Esophagus muscularis mucosa (tissue), 3 donors: ENCODE measurements around the gene ESF1.

Source experiments
- POLR2AphosphoS5 ChIP-seq, 2 donors: sonication (generic); formaldehyde crosslinking; IDR thresholded peaks; one replicate each; pipeline ENCODE4 v1.6.1; 2017; ENCODE audit warnings: antibody characterized with exemption in 2 of 2
- TF ChIP-seq, protein P1 (sequence below), 3 experiments: fragments of 200-600 bp in 2 of 3; fragments of 450-650 bp in 1 of 3; sonication (generic) in 2 of 3; IDR thresholded peaks; one replicate each; pipeline ENCODE4 v1.5.1; 2017 to 2019; ENCODE audit warnings: antibody characterized with exemption in 3 of 3, mild to moderate bottlenecking in 2 of 3, moderate library complexity in 1 of 3

- no peak for TF ChIP-seq POLR2AphosphoS5 (IDR thresholded peaks at IDR 0.05)
- TF ChIP-seq, protein P1, sequence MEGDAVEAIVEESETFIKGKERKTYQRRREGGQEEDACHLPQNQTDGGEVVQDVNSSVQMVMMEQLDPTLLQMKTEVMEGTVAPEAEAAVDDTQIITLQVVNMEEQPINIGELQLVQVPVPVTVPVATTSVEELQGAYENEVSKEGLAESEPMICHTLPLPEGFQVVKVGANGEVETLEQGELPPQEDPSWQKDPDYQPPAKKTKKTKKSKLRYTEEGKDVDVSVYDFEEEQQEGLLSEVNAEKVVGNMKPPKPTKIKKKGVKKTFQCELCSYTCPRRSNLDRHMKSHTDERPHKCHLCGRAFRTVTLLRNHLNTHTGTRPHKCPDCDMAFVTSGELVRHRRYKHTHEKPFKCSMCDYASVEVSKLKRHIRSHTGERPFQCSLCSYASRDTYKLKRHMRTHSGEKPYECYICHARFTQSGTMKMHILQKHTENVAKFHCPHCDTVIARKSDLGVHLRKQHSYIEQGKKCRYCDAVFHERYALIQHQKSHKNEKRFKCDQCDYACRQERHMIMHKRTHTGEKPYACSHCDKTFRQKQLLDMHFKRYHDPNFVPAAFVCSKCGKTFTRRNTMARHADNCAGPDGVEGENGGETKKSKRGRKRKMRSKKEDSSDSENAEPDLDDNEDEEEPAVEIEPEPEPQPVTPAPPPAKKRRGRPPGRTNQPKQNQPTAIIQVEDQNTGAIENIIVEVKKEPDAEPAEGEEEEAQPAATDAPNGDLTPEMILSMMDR (IDR thresholded peaks at IDR 0.05) = no peak
Observed at GRCh38 chr20:13772529-13772928, 12.2 kb downstream of the ESF1 start.
